ENCODE data around the gene FTCD. TPM values are rescaled to one million over a fixed set of nuclear protein-coding genes. Genes with fewer than 3 reads are reported as not detected.
"Not testable (repeated sequence)": the region's sequence is repeated elsewhere in the genome, so short reads cannot be mapped to it uniquely, and the experiment has no call there.

FTCD gene
- total RNA-seq, 6 donors from 2014 or later = 0.69 to 0.98 TPM; not detected in 4

- 87 to 93% methylated on average over 9 to 16 of the region's 19 CpGs for WGBS, 2 donors
- no peak for ATAC-seq (ENCODE audit: low FRiP score in 2 of 2)
Observed at GRCh38 chr21:46109313-46110221, 45.8 kb downstream of the FTCD start.

GRCh38 chr21:46108827-46109312 lies 46.5 kb downstream of the FTCD start:
- H3K9me3 ChIP-seq = no peaks in the 10 kb centered on the region

More at GRCh38 chr21:46109313-46110221, 45.8 kb downstream of the FTCD start:
- TF ChIP-seq EP300 (IDR thresholded peaks at IDR 0.05) = no peak
- TF ChIP-seq POLR2A (IDR thresholded peaks at IDR 0.05) = no peak
- TF ChIP-seq CTCF (IDR thresholded peaks at IDR 0.05) = no peak
- Histone ChIP-seq H3K27me3 (no peaks in the 10 kb centered on the region), H3K4me1 (peaks cover 0 to 16% (median 4%) of the 10 kb centered on the region in 4 donors), H3K36me3 (peaks cover 0 to 27% (median 11%) of the 10 kb centered on the region in 4 donors), H3K27ac (peak overlapping the region in 1 of 4 donors; percentile 16), H3K9me3 (peaks cover 0 to under 1% (median 0%) of the 10 kb centered on the region in 4 donors), H3K4me3 (no peak overlapping the region)
- peak; percentile 18 to 58 for DNase-seq

GRCh38 chr21:46107376-46107775 lies 48.0 kb downstream of the FTCD start:
- H3K9me3 ChIP-seq; H3K4me3 ChIP-seq; DNase-seq; H3K27ac ChIP-seq; H3K27me3 ChIP-seq; ATAC-seq (ENCODE audit: low FRiP score in 2 of 2); H3K36me3 ChIP-seq: not testable (repeated sequence)
- 80 to 81% methylated on average over 2 of the region's 2 CpGs for WGBS, 2 donors
- peaks cover 0 to 16% (median 4%) of the 10 kb centered on the region in 4 donors for H3K4me1 ChIP-seq

More at GRCh38 chr21:46108827-46109312, 46.5 kb downstream of the FTCD start:
- TF ChIP-seq POLR2A (IDR thresholded peaks at IDR 0.05) = no peak
- no peak for TF ChIP-seq POLR2AphosphoS5 (IDR thresholded peaks at IDR 0.05)
- no peak for TF ChIP-seq CTCF (IDR thresholded peaks at IDR 0.05)
- TF ChIP-seq EP300 (IDR thresholded peaks at IDR 0.05) = no peak
- WGBS, 2 donors = 90 to 93% methylated on average over 5 to 9 of the region's 9 CpGs
- Histone ChIP-seq H3K27ac (no peak overlapping the region), H3K27me3 (no peaks in the 10 kb centered on the region), H3K36me3 (peaks cover 0 to 22% (median 9%) of the 10 kb centered on the region in 4 donors), H3K4me1 (peaks cover 0 to 16% (median 4%) of the 10 kb centered on the region in 4 donors), H3K4me3 (no peak overlapping the region)
- DNase-seq = no peak
- ATAC-seq (ENCODE audit: low FRiP score in 2 of 2) = no peak

GRCh38 chr21:46104104-46104503 lies 51.3 kb downstream of the FTCD start:
- no peak for TF ChIP-seq POLR2AphosphoS5 (IDR thresholded peaks at IDR 0.05)
- TF ChIP-seq EP300 (IDR thresholded peaks at IDR 0.05) = no peak
- TF ChIP-seq POLR2A (IDR thresholded peaks at IDR 0.05) = no peak
- no peak for TF ChIP-seq CTCF (IDR thresholded peaks at IDR 0.05)
- ATAC-seq (ENCODE audit: low FRiP score in 2 of 2) (no peak), DNase-seq (no peak)
- Histone ChIP-seq H3K27me3 (no peaks in the 10 kb centered on the region), H3K9me3 (peaks cover 0 to 6% (median 5%) of the 10 kb centered on the region in 4 donors), H3K4me3 (no peak overlapping the region), H3K27ac (no peak overlapping the region), H3K36me3 (no peaks in the 10 kb centered on the region), H3K4me1 (no peaks in the 10 kb centered on the region)

- Histone ChIP-seq H3K4me3 (no peak overlapping the region), H3K27me3 (peaks cover 0 to 16% (median 11%) of the 10 kb centered on the region in 4 donors)
Observed at GRCh38 chr21:46100906-46101305, 54.5 kb downstream of the FTCD start.

More at GRCh38 chr21:46100906-46101305, 54.5 kb downstream of the FTCD start:
- no peaks in the 10 kb centered on the region for H3K36me3 ChIP-seq
- peaks cover 0 to 6% (median 5%) of the 10 kb centered on the region in 4 donors for H3K9me3 ChIP-seq
- H3K4me1 ChIP-seq = peaks cover 4 to 20% (median 12%) of the 10 kb centered on the region in 4 donors
- DNase-seq (no peak), ATAC-seq (ENCODE audit: low FRiP score in 2 of 2) (no peak)
- TF ChIP-seq POLR2A (IDR thresholded peaks at IDR 0.05) (no peak), POLR2AphosphoS5 (IDR thresholded peaks at IDR 0.05) (no peak), EP300 (IDR thresholded peaks at IDR 0.05) (no peak), CTCF (IDR thresholded peaks at IDR 0.05) (no peak)
- no peak overlapping the region for H3K27ac ChIP-seq
- WGBS, 2 donors = 87 to 92% methylated on average over 4 of the region's 4 CpGs
